Lung (tissue), 12 donors: ENCODE measurements around the gene PRKCA. TPM values are rescaled to one million over a fixed set of nuclear protein-coding genes. Genes with fewer than 3 reads are reported as not detected.
"Not testable (repeated sequence)": the region's sequence is repeated elsewhere in the genome, so short reads cannot be mapped to it uniquely, and the experiment has no call there.

Source experiments
- ATAC-seq: fragments of 200-7000 bp; cut with Tn5 transposase; one replicate; pipeline ENCODE4 v1.9.1; 2020; ENCODE audit warnings: moderate number of reproducible peaks; ENCODE audit not compliant: insufficient read depth, low FRiP score
- DNase-seq, 3 donors: peaks; one replicate each; pipeline ENCODE4 v3.0.0-alpha.2; 2013 to 2017
- H3K27ac ChIP-seq, 2 donors: one replicate each; pipeline ENCODE4 v1.5.1; 2013; ENCODE audit warnings: mild to moderate bottlenecking in 2 of 2, moderate library complexity in 2 of 2, control low read depth in 1 of 2, inconsistent platforms in 1 of 2, low read depth in 1 of 2, low read length in 1 of 2
- H3K27me3 ChIP-seq, 3 donors: one replicate each; pipeline ENCODE4 v1.5.1; 2013; ENCODE audit warnings: low read length in 2 of 3; ENCODE audit not compliant: control insufficient read depth in 3 of 3, insufficient read depth in 3 of 3
- H3K36me3 ChIP-seq, 4 donors: one replicate each; pipeline ENCODE4 v1.5.1; 2013; ENCODE audit warnings: low read length in 4 of 4, mild to moderate bottlenecking in 1 of 4, moderate library complexity in 1 of 4; ENCODE audit not compliant: control insufficient read depth in 4 of 4, insufficient read depth in 4 of 4
- H3K4me1 ChIP-seq, 5 donors: one replicate each; pipeline ENCODE4 v1.5.1; 2013; ENCODE audit warnings: low read length in 5 of 5, mild to moderate bottlenecking in 2 of 5, moderate library complexity in 1 of 5; ENCODE audit not compliant: control insufficient read depth in 5 of 5, insufficient read depth in 5 of 5
- H3K4me3 ChIP-seq: one replicate; pipeline ENCODE4 v1.5.1; 2013; ENCODE audit warnings: mild to moderate bottlenecking, control low read depth, moderate library complexity
- H3K9ac ChIP-seq, 2 donors: one replicate each; pipeline ENCODE4 v1.5.1; 2013; ENCODE audit warnings: low read length in 2 of 2, control low read depth in 1 of 2; ENCODE audit not compliant: insufficient read depth in 1 of 2
- H3K9me3 ChIP-seq, 4 donors: one replicate each; pipeline ENCODE4 v1.5.1; 2013; ENCODE audit warnings: low read length in 3 of 4, mild to moderate bottlenecking in 1 of 4, moderate library complexity in 1 of 4; ENCODE audit not compliant: control insufficient read depth in 4 of 4, insufficient read depth in 3 of 4
- WGBS, 2 donors: extraction: QIAGEN DNeasy Blood & Tissue Kit; methylation state at CpG; one replicate each; pipeline ENCODE4 v1.1.7; 2013; 5-methylcytosine and 5-hydroxymethylcytosine counted together
- polyA plus RNA-seq, 2 donors: library from polyadenylated mRNA; stranded (reverse); fragments of 200-250 nt; gene quantifications; one replicate each; pipeline ENCODE4 v1.2.1, GENCODE V29; 2013
- total RNA-seq, 2 donors: library from RNA; depleted of rRNA in 1 of 2; stranded (reverse); fragments of >200 nt in 1 of 2; gene quantifications; one replicate each; pipeline ENCODE4 v1.2.1, GENCODE V29; 2014 to 2021
- TF ChIP-seq, protein P1 (sequence below): IDR thresholded peaks from 2 replicates; pipeline ENCODE4 v1.5.1; 2012; ENCODE audit warnings: mild to moderate bottlenecking; ENCODE audit errors: control extremely low read depth, extremely low read depth
- donor health status: control.
- donor health status: control.
- donor health status: Bipolar disorder and iron deficiency.
- donor health status: healthy.
- donor health status: DM: yes; HTN: yes; CAD: no.

Gene PRKCA
- total and polyA plus RNA-seq, 4 donors, result 3.4 to 34.8 (median 13.8) TPM

- 71 to 82% methylated on average over 3 of the region's 3 CpGs for WGBS, 2 donors
- H3K4me3 ChIP-seq, result no peak overlapping the region
- DNase-seq, result no peak
- ATAC-seq, result no peak
- no peaks in the 10 kb centered on the region for H3K9me3 ChIP-seq
- no peaks in the 10 kb centered on the region for H3K36me3 ChIP-seq
- no peak overlapping the region for H3K9ac ChIP-seq
- no peak overlapping the region for H3K27ac ChIP-seq
- TF ChIP-seq, protein P1, sequence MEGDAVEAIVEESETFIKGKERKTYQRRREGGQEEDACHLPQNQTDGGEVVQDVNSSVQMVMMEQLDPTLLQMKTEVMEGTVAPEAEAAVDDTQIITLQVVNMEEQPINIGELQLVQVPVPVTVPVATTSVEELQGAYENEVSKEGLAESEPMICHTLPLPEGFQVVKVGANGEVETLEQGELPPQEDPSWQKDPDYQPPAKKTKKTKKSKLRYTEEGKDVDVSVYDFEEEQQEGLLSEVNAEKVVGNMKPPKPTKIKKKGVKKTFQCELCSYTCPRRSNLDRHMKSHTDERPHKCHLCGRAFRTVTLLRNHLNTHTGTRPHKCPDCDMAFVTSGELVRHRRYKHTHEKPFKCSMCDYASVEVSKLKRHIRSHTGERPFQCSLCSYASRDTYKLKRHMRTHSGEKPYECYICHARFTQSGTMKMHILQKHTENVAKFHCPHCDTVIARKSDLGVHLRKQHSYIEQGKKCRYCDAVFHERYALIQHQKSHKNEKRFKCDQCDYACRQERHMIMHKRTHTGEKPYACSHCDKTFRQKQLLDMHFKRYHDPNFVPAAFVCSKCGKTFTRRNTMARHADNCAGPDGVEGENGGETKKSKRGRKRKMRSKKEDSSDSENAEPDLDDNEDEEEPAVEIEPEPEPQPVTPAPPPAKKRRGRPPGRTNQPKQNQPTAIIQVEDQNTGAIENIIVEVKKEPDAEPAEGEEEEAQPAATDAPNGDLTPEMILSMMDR, result no peak
- peaks cover 0 to 10% (median 0%) of the 10 kb centered on the region in 5 donors for H3K4me1 ChIP-seq
- H3K27me3 ChIP-seq, result no peaks in the 10 kb centered on the region
Observed at GRCh38 chr17:66399441-66399840, 97.0 kb downstream of the PRKCA start.

DNA sequence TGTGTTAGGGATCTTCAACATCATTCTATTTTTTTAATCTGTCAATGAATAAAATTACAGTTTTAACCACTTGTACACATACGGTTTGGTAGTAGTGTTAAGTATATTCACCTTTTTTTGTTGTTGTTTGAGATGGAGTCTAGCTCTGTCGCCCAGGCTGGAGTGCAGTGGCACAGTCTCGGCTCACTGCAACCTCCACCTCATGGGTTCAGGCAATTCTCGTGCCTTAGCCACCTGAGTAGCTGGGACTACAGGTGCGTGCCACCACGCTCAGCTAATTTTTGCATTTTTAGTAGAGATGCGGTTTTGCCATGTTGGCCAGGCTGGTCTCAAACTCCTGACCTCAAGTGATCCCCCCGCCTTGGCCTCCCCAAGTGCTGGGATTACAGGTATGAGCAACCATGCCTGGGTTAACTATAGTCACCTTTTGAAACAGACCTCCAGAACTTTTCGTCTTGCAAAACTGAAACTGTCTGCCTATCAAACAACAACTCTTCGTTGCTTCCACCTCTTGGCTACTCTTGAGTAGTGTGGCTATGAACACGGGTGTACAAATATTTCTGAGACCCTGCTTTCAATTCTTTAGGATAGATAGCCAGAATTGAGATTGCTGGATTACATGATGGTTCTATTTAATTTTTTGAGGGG is 97.8 kb downstream of the PRKCA start:
- not testable (repeated sequence) for H3K4me3 ChIP-seq, ATAC-seq, H3K27me3 ChIP-seq, H3K9ac ChIP-seq, H3K36me3 ChIP-seq, H3K9me3 ChIP-seq, DNase-seq, H3K27ac ChIP-seq
- H3K4me1 ChIP-seq, result peaks cover 0 to 11% (median 3%) of the 10 kb centered on the region in 5 donors
- 94 to 97% methylated on average over 11 of the region's 11 CpGs for WGBS, 2 donors

DNA sequence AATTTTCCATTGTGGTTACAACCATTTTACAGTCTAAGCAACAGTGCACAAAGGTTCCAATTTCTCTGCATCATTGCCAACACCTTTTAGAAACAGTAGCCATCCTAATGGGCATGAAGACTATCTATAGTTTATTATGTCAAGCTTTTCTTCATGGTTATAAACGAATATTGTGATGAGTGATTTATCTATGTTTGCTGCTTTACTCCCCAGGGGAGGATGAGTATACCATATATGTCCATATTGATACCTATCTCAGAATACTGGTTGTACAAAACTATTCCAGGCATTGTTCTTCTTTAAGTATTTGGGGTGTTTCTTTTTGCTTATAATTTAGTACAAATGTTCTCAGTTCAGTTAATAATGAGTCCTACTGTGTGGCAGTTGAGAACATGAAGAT is 98.3 kb downstream of the PRKCA start:
- no peaks in the 10 kb centered on the region for H3K36me3 ChIP-seq
- no peak overlapping the region for H3K9ac ChIP-seq
- no peak for ATAC-seq
- TF ChIP-seq, protein P1, result no peak
- H3K9me3 ChIP-seq, result no peaks in the 10 kb centered on the region
- no peak for DNase-seq
- peaks cover 0 to 15% (median 3%) of the 10 kb centered on the region in 5 donors for H3K4me1 ChIP-seq
- H3K27ac ChIP-seq, result no peak overlapping the region
- H3K4me3 ChIP-seq, result no peak overlapping the region
- 0% methylated on average over 1 of the region's 1 CpG for WGBS, 2 donors
- H3K27me3 ChIP-seq, result no peaks in the 10 kb centered on the region

DNA sequence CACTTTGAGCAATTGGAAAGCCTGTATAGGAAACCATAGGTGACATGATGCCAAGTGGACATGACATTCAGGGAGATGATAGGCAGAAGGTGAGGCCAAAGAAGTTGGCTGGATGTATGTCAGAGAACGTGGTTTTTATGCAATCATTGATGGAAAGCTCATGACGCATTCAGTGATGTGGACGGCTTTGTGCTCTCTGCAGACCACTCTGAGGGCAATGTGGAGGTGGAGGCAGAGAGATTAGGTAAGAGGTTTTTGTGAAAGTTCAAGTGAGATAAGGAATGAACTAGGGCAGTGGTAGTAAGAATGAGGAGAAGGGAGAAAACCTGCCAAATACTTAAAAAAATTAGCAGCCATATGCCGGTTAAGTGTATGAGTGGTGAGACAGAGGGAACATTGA is 99.0 kb downstream of the PRKCA start:
- H3K27me3 ChIP-seq, result no peaks in the 10 kb centered on the region
- ATAC-seq (no peak), DNase-seq (no peak)
- H3K4me3 ChIP-seq, result no peak overlapping the region
- H3K36me3 ChIP-seq, result no peaks in the 10 kb centered on the region
- H3K9ac ChIP-seq, result no peak overlapping the region
- WGBS, 2 donors, result 87 to 97% methylated on average over 4 of the region's 4 CpGs
- no peaks in the 10 kb centered on the region for H3K9me3 ChIP-seq
- H3K4me1 ChIP-seq, result peaks cover 0 to 21% (median 3%) of the 10 kb centered on the region in 5 donors
- no peak overlapping the region for H3K27ac ChIP-seq
- TF ChIP-seq, protein P1, result no peak
